Right cardiac atrium (tissue), 5 donors: ENCODE measurements around the gene SRRM3. TPM values are rescaled to one million over a fixed set of nuclear protein-coding genes. Genes with fewer than 3 reads are reported as not detected.
A peak's percentile ranks its signal among the peaks of the same experiment; 100 is the strongest.
"Not testable (repeated sequence)": the region's sequence is repeated elsewhere in the genome, so short reads cannot be mapped to it uniquely, and the experiment has no call there.

Source experiments
- ATAC-seq, 2 donors: fragments of 200-7000 bp; cut with Tn5 transposase; one replicate each; pipeline versions ENCODE4 v1.8.0 to v1.9.1; 2020; ENCODE audit warnings: moderate library complexity in 2 of 2, mild to moderate bottlenecking in 1 of 2
- DNase-seq, 3 donors: peaks; one replicate each; pipeline ENCODE4 v3.0.0-alpha.2; 2020
- H3K27ac ChIP-seq: one replicate; pipeline ENCODE4 v1.5.1; 2013; ENCODE audit warnings: mild to moderate bottlenecking, low read length, control low read depth, moderate library complexity
- H3K27me3 ChIP-seq: one replicate; pipeline ENCODE4 v1.6.1; 2013; ENCODE audit not compliant: control insufficient read depth, insufficient read depth
- H3K4me1 ChIP-seq: one replicate; pipeline ENCODE4 v1.6.1; 2013; ENCODE audit warnings: low read length; ENCODE audit not compliant: control insufficient read depth, insufficient read depth
- H3K4me3 ChIP-seq: one replicate; pipeline ENCODE4 v1.5.1; 2013; ENCODE audit warnings: low read length, control low read depth
- H3K9me3 ChIP-seq: one replicate; pipeline ENCODE4 v1.6.1; 2013; ENCODE audit warnings: low read length; ENCODE audit not compliant: control insufficient read depth
- WGBS: extraction: QIAGEN DNeasy Blood & Tissue Kit; methylation state at CpG from one replicate; pipeline ENCODE4 v1.1.7; 2013; 5-methylcytosine and 5-hydroxymethylcytosine counted together
- intact Hi-C, 4 donors: fragments of 100-400 bp; cut with DNase I; formaldehyde crosslinking; loops; one replicate each; pipeline versions ENCODE4 v1.11.0 to v1.14.0; 2022 to 2023
- polyA plus RNA-seq: library from polyadenylated mRNA; stranded (reverse); fragments of 200-250 nt; gene quantifications from one replicate; pipeline ENCODE4 v1.2.3, GENCODE V29; 2013
- total RNA-seq, 4 donors: library from RNA; stranded (reverse); fragmentation: NEBNext Ultra II Directional; extraction: Animal tissue kit (Norgen Biotek cat#: 25700); gene quantifications; one replicate each; pipeline ENCODE4 v1.2.1, GENCODE V29; 2021
- donor health status: healthy with polysubstance abuse.
- donor health status: DM: no; HTN: yes; CAD: no.
- donor health status: DM: no; HTN: no; CAD: no.
- donor health status: DM: no; HTN: yes; CAD: no; lungs with severe emphysema.
- donor health status: DM: yes; HTN: yes; CAD: no.

SRRM3 gene
- total and polyA plus RNA-seq, 5 donors: 20.6 to 52.8 (median 25.0) TPM

DNA sequence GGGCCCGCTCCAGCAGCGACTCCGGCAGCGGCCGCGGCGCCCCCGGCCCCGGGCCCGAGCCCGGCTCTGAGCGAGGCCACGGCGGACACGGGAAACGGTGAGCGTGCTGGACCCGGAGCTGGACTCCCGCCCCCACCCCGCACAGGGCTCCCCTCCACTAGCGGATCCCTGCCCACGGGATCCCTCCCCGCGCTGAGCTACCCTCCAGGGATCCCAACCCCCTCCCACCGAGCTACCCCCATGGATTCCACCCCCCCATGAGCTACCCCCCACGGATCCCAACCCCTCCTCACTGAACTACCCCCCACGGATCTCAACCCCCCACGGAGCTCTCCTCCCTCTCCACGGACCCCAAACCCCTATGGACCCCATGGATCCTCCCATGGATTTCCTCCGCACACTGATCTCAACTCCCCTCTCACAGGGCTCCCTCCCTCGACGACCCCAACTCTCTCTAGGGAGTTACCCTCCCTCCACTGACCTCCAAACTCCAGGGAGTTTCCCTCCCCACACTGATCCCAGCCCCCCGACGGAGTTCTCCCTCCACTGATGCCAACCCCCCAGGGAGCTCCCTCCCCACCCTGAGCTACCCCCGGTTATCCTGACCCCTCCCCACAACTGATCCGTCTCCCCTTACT lies 80.1 kb downstream of the SRRM3 start:
- ATAC-seq: no peak
- intact Hi-C loops: loop anchor here in 1 of 4 donors (10.0 kb wide), 1 partner anchor 97 kb away; no protein-coding TSS in a partner anchor
- peak overlapping the region; percentile 61 for H3K4me3 ChIP-seq
- WGBS: 1% methylated on average over 36 of the region's 36 CpGs
- DNase-seq: peak in 1 of 3 donors; percentile 56
- no peaks in the 10 kb centered on the region for H3K4me1 ChIP-seq
- no peaks in the 10 kb centered on the region for H3K9me3 ChIP-seq
- H3K27me3 ChIP-seq: no peaks in the 10 kb centered on the region
- H3K27ac ChIP-seq: no peak overlapping the region

DNA sequence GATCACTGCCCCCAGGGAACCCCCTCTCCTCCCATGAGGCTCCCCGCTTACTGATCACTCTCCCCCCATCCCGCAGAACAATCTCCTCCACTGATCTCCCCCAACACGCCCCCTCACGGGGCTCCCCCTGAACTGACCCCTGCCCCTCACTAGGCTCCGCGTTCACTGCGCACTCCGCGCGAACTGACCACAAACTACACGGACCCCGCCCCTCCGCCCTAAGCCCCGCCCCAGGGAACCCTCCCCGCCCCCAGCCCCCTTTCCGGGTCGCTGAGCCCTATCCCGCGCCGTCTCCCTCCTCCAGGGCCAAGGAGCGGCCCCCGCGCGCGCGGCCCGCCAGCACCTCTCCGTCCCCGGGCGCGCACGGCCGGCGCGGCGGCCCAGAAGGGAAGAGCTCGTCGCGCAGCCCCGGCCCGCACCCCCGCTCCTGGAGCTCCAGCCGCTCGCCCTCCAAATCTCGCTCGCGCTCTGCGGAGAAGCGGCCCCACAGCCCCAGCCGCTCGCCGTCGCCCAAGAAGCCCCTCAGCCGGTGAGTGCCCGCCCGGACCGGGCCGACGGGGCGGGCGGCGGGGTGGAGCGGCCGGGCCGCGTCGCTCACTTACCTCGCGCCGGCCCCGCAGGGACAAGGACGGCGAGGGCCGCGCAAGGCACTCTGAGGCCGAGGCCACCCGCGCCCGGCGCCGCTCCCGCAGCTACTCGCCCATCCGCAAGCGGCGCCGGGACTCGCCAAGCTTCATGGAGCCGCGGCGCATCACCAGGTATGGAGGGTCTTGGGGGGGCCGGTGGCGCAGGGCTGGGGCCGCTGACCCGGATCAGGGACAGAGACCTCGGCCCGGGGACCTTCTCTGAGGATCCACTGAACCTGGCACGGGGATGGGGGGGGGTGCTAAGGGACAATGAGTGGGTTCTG lies 80.9 kb downstream of the SRRM3 start:
- Histone ChIP-seq H3K4me1 (no peaks in the 10 kb centered on the region), H3K9me3 (no peaks in the 10 kb centered on the region), H3K4me3 (peak overlapping the region; percentile 61), H3K27ac (no peak overlapping the region), H3K27me3 (no peaks in the 10 kb centered on the region)
- 2% methylated on average over 98 of the region's 98 CpGs for WGBS
- DNase-seq: peak; percentile 64 to 82 (median 82)
- intact Hi-C loops: loop anchor here in 1 of 4 donors (10.0 kb wide), 1 partner anchor 98 kb away; no protein-coding TSS in a partner anchor
- ATAC-seq: peak; percentile 70 to 72

GRCh38 chr7:76283254-76284159 lies 81.8 kb downstream of the SRRM3 start:
- DNase-seq (no peak), ATAC-seq (no peak)
- 72% methylated on average over 17 of the region's 17 CpGs for WGBS
- H3K27ac ChIP-seq: no peak overlapping the region
- no peak overlapping the region for H3K4me3 ChIP-seq
- H3K27me3 ChIP-seq: no peaks in the 10 kb centered on the region
- H3K4me1 ChIP-seq: no peaks in the 10 kb centered on the region
- intact Hi-C loops: loop anchor here in 1 of 4 donors (10.0 kb wide), 1 partner anchor 99 kb away; no protein-coding TSS in a partner anchor
- H3K9me3 ChIP-seq: no peaks in the 10 kb centered on the region

DNA sequence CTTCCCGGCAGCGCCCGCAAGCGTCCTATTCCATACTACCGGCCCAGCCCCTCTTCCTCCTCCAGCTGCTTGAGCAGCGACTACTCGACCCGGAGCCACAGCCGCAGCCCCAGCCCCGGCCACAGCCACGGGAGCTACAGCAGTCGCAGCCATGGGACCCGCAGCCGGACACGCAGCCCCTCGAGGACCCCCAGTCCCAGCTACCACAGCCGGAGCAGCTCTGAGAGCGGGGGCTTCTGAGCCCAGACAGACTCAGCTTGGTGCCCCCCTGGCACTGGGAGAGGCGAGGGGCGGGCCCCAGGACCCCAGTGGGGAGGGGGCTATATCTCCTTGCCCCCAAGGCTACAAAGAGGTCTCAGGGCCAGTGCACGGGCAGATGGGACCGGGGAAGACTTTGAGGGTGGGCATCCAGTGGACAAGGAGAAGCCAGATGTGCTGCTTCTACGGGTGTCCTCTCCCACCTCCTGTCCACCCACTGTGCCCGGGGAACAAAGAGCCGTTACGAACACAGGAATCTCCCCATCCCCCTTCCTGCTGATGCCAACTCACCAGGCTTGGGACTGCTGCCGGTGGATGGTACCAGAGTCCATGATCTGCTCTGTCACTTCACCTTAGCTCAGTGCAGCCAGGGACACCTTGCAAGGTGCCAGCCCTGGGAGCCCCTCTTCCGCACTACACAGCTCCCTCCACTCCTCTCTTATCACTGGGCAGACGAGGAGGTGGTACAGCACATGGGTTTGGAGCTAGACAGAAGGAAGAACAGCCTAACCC lies 84.1 kb downstream of the SRRM3 start:
- Histone ChIP-seq H3K4me3 (no peak overlapping the region), H3K9me3 (no peaks in the 10 kb centered on the region), H3K27me3 (no peaks in the 10 kb centered on the region), H3K27ac (no peak overlapping the region), H3K4me1 (no peaks in the 10 kb centered on the region)
- intact Hi-C loops: loop anchor here in 1 of 4 donors (10.0 kb wide), 1 partner anchor 101 kb away; no protein-coding TSS in a partner anchor
- 85% methylated on average over 29 of the region's 29 CpGs for WGBS
- ATAC-seq (no peak), DNase-seq (peak in 1 of 3 donors; percentile 42)

DNA sequence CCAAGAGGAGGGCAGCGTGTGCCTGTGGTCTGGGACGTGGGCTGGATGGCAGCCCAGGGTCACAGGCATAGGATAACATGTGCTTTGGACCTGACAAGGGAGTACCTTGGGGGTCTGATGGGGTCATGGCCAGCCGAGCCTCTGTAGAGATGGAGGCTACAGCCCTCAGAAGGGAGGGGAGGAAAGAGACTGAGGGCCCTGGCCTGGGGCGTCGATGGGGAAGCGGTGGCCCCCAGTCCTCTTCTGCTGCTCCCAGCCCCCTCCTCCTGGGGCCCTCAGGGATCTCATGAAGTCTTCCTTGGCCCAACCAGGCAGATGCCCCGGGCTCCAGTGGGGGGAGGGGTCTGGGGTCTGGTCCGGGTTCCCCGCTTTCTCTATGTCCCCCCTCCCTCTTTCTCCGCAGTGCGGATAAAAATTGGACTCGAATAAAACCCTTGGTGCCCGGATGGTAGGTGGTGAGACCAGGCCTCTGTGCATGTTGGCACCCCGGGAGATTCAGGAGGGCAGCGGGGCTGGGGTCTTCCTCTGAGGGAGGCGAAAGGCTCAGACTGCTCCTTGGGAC lies 85.2 kb downstream of the SRRM3 start:
- Histone ChIP-seq H3K27me3 (no peaks in the 10 kb centered on the region), H3K27ac (no peak overlapping the region), H3K4me1 (peaks cover 3% of the 10 kb centered on the region), H3K4me3 (no peak overlapping the region), H3K9me3 (no peaks in the 10 kb centered on the region)
- WGBS: 89% methylated on average over 16 of the region's 16 CpGs
- intact Hi-C loops: loop anchor here in 1 of 4 donors (10.0 kb wide), 1 partner anchor 102 kb away; no protein-coding TSS in a partner anchor
- peak in 1 of 3 donors; percentile 44 for DNase-seq
- ATAC-seq: no peak

- H3K9me3 ChIP-seq, ATAC-seq, H3K4me3 ChIP-seq, H3K27me3 ChIP-seq, H3K27ac ChIP-seq: not testable (repeated sequence)
- peaks cover 17% of the 10 kb centered on the region for H3K4me1 ChIP-seq
- 85% methylated on average over 6 of the region's 6 CpGs for WGBS
- intact Hi-C loops: loop anchor here in 2 of 4 donors (1.0 to 5.0 kb wide), 2 partner anchors 23 to 114 kb away; no protein-coding TSS in a partner anchor
- DNase-seq: peak in 1 of 3 donors; percentile 30
These were observed 89.2 kb downstream of the SRRM3 start for GRCh38 chr7:76290847-76291350.

DNA sequence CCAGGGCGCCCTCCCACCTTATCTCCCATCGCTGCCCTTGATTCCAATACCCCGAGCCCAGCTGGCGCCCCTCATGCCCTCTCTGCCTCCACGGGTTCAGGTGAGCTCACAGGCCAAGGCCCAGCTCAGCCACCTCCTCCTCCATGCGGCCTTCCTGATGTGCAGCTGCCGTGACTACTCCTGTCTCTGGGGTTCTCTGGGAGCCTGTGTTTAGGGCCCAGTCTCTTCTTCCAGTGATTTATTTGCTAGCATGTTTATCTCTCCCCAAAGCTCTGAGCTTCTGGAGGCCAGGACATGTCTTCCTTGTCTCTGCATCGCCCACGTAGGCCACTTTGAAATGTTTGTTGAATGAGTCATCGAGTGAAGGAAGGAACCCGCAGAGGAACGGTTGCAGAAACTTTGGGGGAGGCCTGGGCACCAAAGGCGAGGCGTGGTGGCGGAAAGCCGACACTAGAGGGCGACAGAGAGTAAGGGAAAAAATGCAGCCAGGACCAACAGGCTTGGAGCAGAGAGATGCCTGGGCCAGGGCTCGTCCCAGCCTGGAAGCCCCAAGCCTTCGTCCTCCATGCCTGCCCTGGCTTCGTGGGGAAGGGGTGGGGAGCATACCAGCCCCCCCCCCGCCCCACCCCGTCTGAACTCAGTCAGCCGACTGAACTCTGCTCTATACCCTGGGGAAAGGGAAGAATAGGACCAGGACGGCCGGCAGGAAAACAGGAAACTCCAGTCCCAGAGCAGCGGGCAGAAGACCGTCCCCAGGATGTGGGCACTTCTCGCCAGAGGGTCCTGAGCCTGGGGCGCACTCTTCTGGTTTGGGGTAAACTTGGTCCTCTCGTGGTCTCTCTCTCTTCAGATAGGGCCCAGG lies 89.9 kb downstream of the SRRM3 start:
- ATAC-seq (peak; percentile 85 to 88), DNase-seq (peak; percentile 94 to 96 (median 95))
- Histone ChIP-seq H3K4me3 (peak overlapping the region; percentile 11), H3K9me3 (no peaks in the 10 kb centered on the region), H3K27me3 (no peaks in the 10 kb centered on the region), H3K27ac (peak overlapping the region; percentile 97), H3K4me1 (peaks cover 17% of the 10 kb centered on the region)
- intact Hi-C loops: loop anchor here in 2 of 4 donors (1.0 to 5.0 kb wide), 2 partner anchors 23 to 114 kb away; no protein-coding TSS in a partner anchor
- WGBS: 15% methylated on average over 30 of the region's 30 CpGs

DNA sequence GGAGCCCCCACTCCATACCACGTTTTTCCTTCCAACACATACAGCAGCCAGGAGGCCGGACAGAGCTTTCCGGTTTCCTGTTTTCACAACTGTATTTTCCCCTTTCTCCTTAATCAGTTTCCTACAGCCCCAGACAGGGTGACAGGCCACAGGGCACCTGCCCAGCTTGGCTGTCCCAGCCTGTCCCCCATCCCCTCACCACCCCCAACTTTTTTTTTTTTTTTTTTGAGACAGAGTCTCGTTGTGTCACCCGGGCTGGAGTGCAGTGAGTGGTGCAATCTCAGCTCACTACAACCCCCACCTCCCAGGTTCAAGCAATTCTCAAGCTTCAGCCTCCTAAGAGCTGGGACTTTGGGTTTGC lies 90.5 kb downstream of the SRRM3 start:
- Histone ChIP-seq H3K27me3 (no peaks in the 10 kb centered on the region), H3K9me3 (no peaks in the 10 kb centered on the region), H3K4me3 (peak overlapping the region; percentile 11), H3K27ac (peak overlapping the region; percentile 97), H3K4me1 (peaks cover 17% of the 10 kb centered on the region)
- intact Hi-C loops: loop anchor here in 1 of 4 donors (1.0 to 5.0 kb wide), 2 partner anchors 22 to 115 kb away; no protein-coding TSS in a partner anchor
- 11% methylated on average over 5 of the region's 5 CpGs for WGBS
- peak; percentile 40 to 56 for ATAC-seq
- peak; percentile 72 to 87 (median 84) for DNase-seq

GRCh38 chr7:76292911-76293310 lies 91.2 kb downstream of the SRRM3 start:
- Histone ChIP-seq H3K4me1 (peaks cover 17% of the 10 kb centered on the region), H3K27ac (peak overlapping the region; percentile 97)
- not testable (repeated sequence) for H3K27me3 ChIP-seq, ATAC-seq, H3K4me3 ChIP-seq, H3K9me3 ChIP-seq
- DNase-seq: peak in 1 of 3 donors; percentile 53
- 88% methylated on average over 5 of the region's 5 CpGs for WGBS
- intact Hi-C loops: loop anchor here in 1 of 4 donors (1.0 to 5.0 kb wide), 2 partner anchors 21 to 116 kb away; no protein-coding TSS in a partner anchor
